HG03378 (cell line): Measurements from ENCODE around the gene PRG3.
"Not testable (repeated sequence)": the region's sequence is repeated elsewhere in the genome, so short reads cannot be mapped to it uniquely, and the experiment has no call there.

Source experiments
- ATAC-seq: cut with Tn5 transposase; IDR thresholded peaks from one replicate; pipeline ENCODE4 v1.9.1; 2021; ENCODE audit warnings: mild to moderate bottlenecking, moderate library complexity; ENCODE audit not compliant: unreplicated experiment

The PRG3 gene

GRCh38 chr11:57409321-57410100 is 28.6 kb upstream of the PRG3 start:
- no peak for ATAC-seq

- ATAC-seq, result no peak
Observed at GRCh38 chr11:57408771-57409170, 27.8 kb upstream of the PRG3 start.

- no peak for ATAC-seq
Observed at GRCh38 chr11:57407941-57408475, 27.1 kb upstream of the PRG3 start.

GRCh38 chr11:57407010-57407920 is 26.3 kb upstream of the PRG3 start:
- ATAC-seq, result no peak

- ATAC-seq, result peak; percentile 82
Observed at GRCh38 chr11:57406337-57406904, 25.5 kb upstream of the PRG3 start.

GRCh38 chr11:57405271-57405860 is 24.4 kb upstream of the PRG3 start:
- ATAC-seq, result no peak

- ATAC-seq, result no peak
Observed at GRCh38 chr11:57403802-57404147, 22.8 kb upstream of the PRG3 start.

- ATAC-seq, result not testable (repeated sequence)
Observed at GRCh38 chr11:57403003-57403801, 22.3 kb upstream of the PRG3 start.

- no peak for ATAC-seq
Observed at GRCh38 chr11:57402188-57403002, 21.4 kb upstream of the PRG3 start.

- no peak for ATAC-seq
Observed at GRCh38 chr11:57399972-57400578, 19.1 kb upstream of the PRG3 start.

GRCh38 chr11:57399221-57399620 is 18.3 kb upstream of the PRG3 start:
- no peak for ATAC-seq

GRCh38 chr11:57397394-57397990 is 16.5 kb upstream of the PRG3 start:
- ATAC-seq, result no peak

- ATAC-seq, result no peak
Observed at GRCh38 chr11:57396744-57397143, 15.8 kb upstream of the PRG3 start.

GRCh38 chr11:57395905-57396623 is 15.1 kb upstream of the PRG3 start:
- ATAC-seq, result no peak

GRCh38 chr11:57394203-57394965 is 13.4 kb upstream of the PRG3 start:
- no peak for ATAC-seq

- ATAC-seq, result no peak
Observed at GRCh38 chr11:57392763-57393105, 11.8 kb upstream of the PRG3 start.

GRCh38 chr11:57392066-57392762 is 11.3 kb upstream of the PRG3 start:
- no peak for ATAC-seq
